Measurements from ENCODE around the gene NSMCE1. TPM values are rescaled to one million over a fixed set of nuclear protein-coding genes. Genes with fewer than 3 reads are reported as not detected.

Gene NSMCE1
- total and polyA plus RNA-seq, 2 of the 8 experiments (the other 6 are each of a cell fraction or from before 2014, with no cell fraction given): 8.1 to 16.6 TPM

DNA sequence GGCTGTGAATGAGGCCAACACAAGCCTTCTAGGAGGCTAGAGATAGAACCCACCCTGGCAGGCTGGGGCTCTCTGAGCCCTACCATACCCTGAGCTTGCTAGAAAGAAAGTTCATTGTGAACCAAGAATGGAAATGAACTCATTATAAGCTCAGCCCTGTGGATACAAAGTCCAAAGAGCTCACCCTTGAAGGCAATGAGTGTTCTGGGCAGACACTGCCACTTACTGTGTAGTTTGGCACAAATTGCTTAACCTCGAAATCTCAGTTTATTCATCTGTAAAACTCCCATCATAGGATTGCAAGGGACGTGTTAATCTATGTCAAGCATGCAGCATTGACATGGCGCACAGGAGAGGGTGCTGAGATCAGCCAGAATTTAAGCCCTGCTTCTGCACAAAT is 59.8 kb downstream of the NSMCE1 start:
- Histone ChIP-seq H2BK5ac (ENCODE audit: low read depth, low read length) (no peak overlapping the region), H3K18ac (ENCODE audit: extremely low read depth, low read length) (no peak overlapping the region), H2BK12ac (ENCODE audit: low read depth, low read length) (no peak overlapping the region), H3K36me3 (ENCODE audit: control insufficient read depth in 2 of 4, insufficient read depth in 4 of 4, low read length in 3 of 4) (peaks cover 0 to 9% (median 2%) of the 10 kb centered on the region in 4 experiments; a peak in 4 of 8 replicates), H3K79me2 (ENCODE audit: control insufficient read depth in 1 of 2, insufficient read depth in 2 of 2, low read length in 2 of 2) (peaks cover 0 to 7% of the 10 kb centered on the region in 2 experiments; a peak in 1 of 4 replicates), H3K9me3 (ENCODE audit: insufficient read depth in 2 of 2, low read depth in 1 of 2, low read length in 1 of 2) (no peaks in the 10 kb centered on the region), H3K4ac (replicated peaks; ENCODE audit: insufficient read length, low read depth, low read length) (no peak overlapping the region), H2BK15ac (ENCODE audit: low read length) (no peak overlapping the region), H3K27ac (ENCODE audit: low read depth, low read length) (no peak overlapping the region), H3K27me3 (replicated peaks in 1 of 4; ENCODE audit: control insufficient read depth in 3 of 4, extremely low read depth in 1 of 4, insufficient read depth in 3 of 4, low read length in 3 of 4) (no peaks in the 10 kb centered on the region), H2AK5ac (ENCODE audit: low read depth, low read length) (no peak overlapping the region), H3K56ac (replicated peaks; ENCODE audit: insufficient read length, low read depth, low read length) (no peak overlapping the region), H3K23ac (ENCODE audit: insufficient read length) (no peak overlapping the region), H4K20me1 (replicated peaks in 1 of 2; ENCODE audit: control insufficient read depth in 1 of 2, insufficient read depth in 2 of 2, low read length in 2 of 2) (no peaks in the 10 kb centered on the region), H3K79me1 (ENCODE audit: low read depth, low read length) (no peaks in the 10 kb centered on the region), H3K9ac (replicated peaks in 1 of 4; ENCODE audit: extremely low read depth in 1 of 4, low read depth in 3 of 4, low read length in 3 of 4) (no peak overlapping the region), H2BK120ac (replicated peaks; ENCODE audit: low read depth, low read length) (no peak overlapping the region), H3K14ac (ENCODE audit: insufficient read length) (no peak overlapping the region), H4K8ac (ENCODE audit: extremely low read depth, insufficient read depth, low read length) (no peak overlapping the region), H4K5ac (ENCODE audit: insufficient read length, low read depth, low read length) (no peak overlapping the region), H2BK20ac (ENCODE audit: low read length) (no peak overlapping the region), H2AFZ (ENCODE audit: low read length) (no peak overlapping the region), H3K23me2 (ENCODE audit: low read depth, low read length) (no peaks in the 10 kb centered on the region; the same call in 1 of the 2 replicates), H4K91ac (replicated peaks; ENCODE audit: insufficient read length, low read length) (no peak overlapping the region), H3K4me1 (replicated peaks in 1 of 4; ENCODE audit: control insufficient read depth in 3 of 4, insufficient read depth in 4 of 4, low read length in 3 of 4) (no peaks in the 10 kb centered on the region; a peak in 1 of 7 replicates), H3K4me2 (ENCODE audit: insufficient read depth in 1 of 2, low read depth in 2 of 2, low read length in 2 of 2) (no peak overlapping the region), H3K4me3 (ENCODE audit: extremely low read depth in 1 of 4, insufficient read depth in 2 of 4, low read depth in 3 of 4, low read length in 4 of 4) (no peak overlapping the region)
- DNase-seq (ENCODE audit: low read depth in 1 of 2, low spot score in 2 of 2) (no peak), FAIRE-seq (no peak)
- POLR2A ChIA-PET (ENCODE audit: partially characterized antibody): interaction anchor here (2.0 kb wide), 1 partner anchor 10 kb away, joined by 6 read pairs; no protein-coding TSS in a partner anchor
- WGBS, 2 experiments (ENCODE audit: extremely low coverage in 1 of 2, insufficient coverage in 1 of 2, insufficient read length in 1 of 2, insufficient replicate concordance in 2 of 2, low coverage in 1 of 2, low lambda C conversion rate in 2 of 2, missing lambda C conversion rate in 1 of 2): 82% methylated on average over 3 of the region's 3 CpGs; no CpG with 5 or more reads in 1 of the 2 experiments
- CTCF ChIA-PET (ENCODE audit: partially characterized antibody): interaction anchor here (0.7 to 1.3 kb wide), 2 partner anchors 16 to 22 kb away, joined by 3 read pairs; no protein-coding TSS in a partner anchor
- TF ChIP-seq EP300 (IDR thresholded peaks at IDR 0.05; ENCODE audit: borderline replicate concordance in 1 of 2, low read depth in 2 of 2, low read length in 2 of 2) (no peak), CEBPB (IDR thresholded peaks at IDR 0.05; ENCODE audit: low read depth, low read length) (no peak), RBBP5 (IDR thresholded peaks at IDR 0.05; ENCODE audit: borderline replicate concordance, low read depth, low read length) (no peak), SAP30 (IDR thresholded peaks at IDR 0.05; ENCODE audit: insufficient read depth, insufficient replicate concordance, low read length) (no peak), HDAC2 (IDR thresholded peaks at IDR 0.05; ENCODE audit: borderline replicate concordance in 1 of 2, low read depth in 2 of 2, low read length in 2 of 2) (no peak), POLR2A (IDR thresholded peaks at IDR 0.05; ENCODE audit: control extremely low read depth in 1 of 2, low read depth in 2 of 2, low read length in 2 of 2) (no peak), TAF7 (optimal IDR thresholded peaks at IDR 0.05; ENCODE audit: borderline replicate concordance, low read depth, low read length) (no peak), KDM5A (IDR thresholded peaks at IDR 0.05; ENCODE audit: low read length) (no peak), SRF (IDR thresholded peaks at IDR 0.05; ENCODE audit: low read depth, low read length) (no peak), KDM1A (IDR thresholded peaks at IDR 0.05; ENCODE audit: borderline replicate concordance, low read length) (no peak), JUND (IDR thresholded peaks at IDR 0.05; ENCODE audit: low read length) (no peak)
- TF ChIP-seq, protein P1, sequence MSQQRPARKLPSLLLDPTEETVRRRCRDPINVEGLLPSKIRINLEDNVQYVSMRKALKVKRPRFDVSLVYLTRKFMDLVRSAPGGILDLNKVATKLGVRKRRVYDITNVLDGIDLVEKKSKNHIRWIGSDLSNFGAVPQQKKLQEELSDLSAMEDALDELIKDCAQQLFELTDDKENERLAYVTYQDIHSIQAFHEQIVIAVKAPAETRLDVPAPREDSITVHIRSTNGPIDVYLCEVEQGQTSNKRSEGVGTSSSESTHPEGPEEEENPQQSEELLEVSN (IDR thresholded peaks at IDR 0.05): no peak

All from H1 (cell line).